SW 1271 (cell line): ENCODE measurements around the gene RHNO1.
A peak's percentile ranks its signal among the peaks of the same experiment; 100 is the strongest.

Experiments
- DNase-seq, 2 experiments: peaks; one replicate each; lab custom pipeline; 2025; lab: John Stamatoyannopoulos, UW

Gene RHNO1, protein sequence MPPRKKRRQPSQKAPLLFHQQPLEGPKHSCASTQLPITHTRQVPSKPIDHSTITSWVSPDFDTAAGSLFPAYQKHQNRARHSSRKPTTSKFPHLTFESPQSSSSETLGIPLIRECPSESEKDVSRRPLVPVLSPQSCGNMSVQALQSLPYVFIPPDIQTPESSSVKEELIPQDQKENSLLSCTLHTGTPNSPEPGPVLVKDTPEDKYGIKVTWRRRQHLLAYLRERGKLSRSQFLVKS

DNA sequence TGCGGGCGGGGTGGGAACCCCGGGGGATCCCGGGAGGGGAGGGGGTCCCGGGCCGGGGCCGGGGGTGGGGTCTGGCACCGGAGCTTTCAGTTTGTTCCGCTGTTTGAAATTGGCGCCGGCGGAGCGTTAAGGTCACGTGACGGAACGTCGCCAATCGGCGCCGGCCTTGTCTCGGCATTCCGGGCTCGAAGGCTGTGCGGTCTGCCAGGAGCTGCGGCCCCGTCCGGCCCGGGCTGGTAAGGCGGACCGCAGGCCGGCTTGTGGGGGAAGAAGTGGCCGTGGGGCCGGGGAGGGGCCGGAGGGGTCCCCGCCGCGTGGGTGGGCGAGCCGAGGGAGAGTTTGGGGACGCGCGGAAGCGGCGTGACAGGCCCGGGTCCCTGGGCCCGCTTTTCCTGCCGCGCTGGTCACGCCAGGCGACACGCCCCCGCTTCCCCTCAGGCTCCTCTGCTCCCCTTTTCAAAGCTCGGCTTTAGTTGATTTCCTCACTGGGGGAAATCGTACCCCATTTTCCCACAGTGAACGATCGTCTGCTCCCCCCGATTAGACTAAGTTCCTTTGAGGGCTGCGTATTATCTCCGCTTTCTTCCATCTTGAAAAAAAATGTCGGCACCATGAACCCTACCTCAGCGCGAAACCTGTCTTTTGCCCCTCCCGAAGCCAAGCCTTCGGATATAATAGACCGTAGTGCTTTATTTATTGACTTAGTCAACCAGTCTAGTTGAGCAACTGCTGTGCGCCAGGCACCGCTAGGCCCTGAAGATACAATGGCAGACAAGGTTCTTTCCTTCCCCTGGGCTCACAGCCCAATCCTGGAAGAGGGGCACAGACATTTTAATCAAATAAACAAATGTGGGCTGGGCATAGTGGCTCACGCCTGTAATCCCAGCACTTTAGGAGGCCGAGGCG lies at the start of gene RHNO1, which contains the start of gene FOXM1:
Gene RHNO1 (plus strand): TSS at position 177 of the 906 bp plus-strand sequence. CDS start 8,144 bp downstream, outside the sequence.
Gene FOXM1 (minus strand): TSS at position 128 of the 906 bp plus-strand sequence. CDS start 2,696 bp downstream, outside the sequence.
- peak; percentile 43 to 84 for DNase-seq

DNA sequence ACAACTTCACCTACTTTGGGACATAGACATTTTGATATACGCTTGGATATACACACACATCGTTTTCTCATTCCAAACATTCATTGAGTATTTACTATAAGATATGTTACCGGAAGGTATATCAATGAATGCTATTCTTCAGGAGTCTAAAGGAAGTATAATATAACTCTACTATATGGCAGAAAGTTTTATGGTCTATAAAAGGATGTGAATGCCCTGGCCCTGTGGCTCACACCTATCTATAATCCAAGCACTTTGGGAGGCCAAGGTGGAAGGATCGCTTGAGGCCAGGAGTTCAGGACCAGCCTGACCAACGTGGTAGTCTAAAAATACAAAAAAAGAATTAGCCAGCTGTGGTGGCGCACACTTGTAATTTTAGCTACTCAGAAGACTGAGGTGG lies 47.7 kb upstream of the RHNO1 start:
- no peak for DNase-seq

DNA sequence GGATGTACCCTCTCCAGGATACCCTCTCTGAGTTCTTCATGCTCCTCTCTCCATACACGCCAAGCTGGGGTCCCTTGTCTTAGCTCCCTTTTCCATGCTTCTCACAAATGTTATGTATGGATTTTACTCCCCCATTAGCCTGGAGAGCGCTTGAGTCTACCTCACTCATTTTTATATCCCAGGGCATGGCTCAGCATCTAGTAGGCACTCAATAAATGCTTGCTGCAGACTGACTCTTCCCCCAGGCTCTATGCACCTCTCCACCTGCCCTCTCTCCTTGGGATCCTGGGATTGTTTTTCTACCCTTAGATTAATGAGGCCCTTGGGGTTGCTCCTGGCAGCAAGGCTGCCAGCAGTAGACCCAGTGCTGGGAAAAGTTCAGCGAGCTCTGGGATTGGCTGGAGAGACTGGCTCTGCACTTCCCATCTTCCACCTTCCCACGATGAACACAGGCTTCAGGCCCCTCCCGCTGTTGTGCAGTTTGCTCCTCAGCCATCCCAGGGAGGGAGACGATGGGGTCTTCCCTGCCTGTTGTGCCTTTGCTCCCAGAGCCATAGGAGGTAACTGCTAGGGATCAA lies 44.4 kb upstream of the RHNO1 start:
- no peak for DNase-seq

DNA sequence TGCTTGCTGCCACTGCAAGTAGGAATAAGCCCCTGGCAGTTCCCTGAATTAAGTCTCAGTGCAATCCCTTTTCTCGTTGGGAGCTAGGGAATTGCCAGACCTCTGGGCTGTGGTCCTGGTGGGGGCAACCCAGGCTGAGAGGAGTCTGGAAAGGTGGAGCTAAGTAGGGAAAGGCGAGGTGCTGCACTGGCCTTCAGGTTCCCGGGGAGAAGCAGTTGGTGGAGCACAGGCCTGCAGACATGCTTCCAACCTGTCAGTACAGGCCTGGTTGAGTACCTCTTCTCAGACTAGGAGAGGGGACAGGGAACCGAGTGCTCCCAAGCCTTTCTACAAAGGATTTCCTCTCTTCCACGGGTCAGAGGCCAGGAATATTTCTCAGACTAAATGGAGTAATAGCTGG lies 43.7 kb upstream of the RHNO1 start:
- no peak for DNase-seq

DNA sequence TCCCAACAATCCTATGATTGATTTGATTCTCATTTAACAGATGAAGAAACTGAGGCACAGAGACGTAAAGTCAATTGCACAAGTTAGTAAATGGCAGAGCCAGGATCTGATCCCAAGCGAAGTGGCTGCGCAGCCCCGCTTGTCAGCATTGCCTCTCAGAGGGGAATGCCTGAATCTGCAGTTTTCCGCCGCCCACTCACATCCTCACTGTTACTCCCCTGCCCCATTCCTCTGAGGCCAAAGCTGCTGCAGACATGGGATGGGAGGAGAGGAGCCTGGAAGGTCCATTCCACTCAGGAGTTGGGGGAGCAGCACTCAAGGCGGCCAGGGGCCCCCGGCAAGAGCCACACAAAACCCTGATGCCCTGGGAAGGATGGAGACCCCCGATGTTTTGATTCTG lies 43.2 kb upstream of the RHNO1 start:
- DNase-seq, result no peak

DNA sequence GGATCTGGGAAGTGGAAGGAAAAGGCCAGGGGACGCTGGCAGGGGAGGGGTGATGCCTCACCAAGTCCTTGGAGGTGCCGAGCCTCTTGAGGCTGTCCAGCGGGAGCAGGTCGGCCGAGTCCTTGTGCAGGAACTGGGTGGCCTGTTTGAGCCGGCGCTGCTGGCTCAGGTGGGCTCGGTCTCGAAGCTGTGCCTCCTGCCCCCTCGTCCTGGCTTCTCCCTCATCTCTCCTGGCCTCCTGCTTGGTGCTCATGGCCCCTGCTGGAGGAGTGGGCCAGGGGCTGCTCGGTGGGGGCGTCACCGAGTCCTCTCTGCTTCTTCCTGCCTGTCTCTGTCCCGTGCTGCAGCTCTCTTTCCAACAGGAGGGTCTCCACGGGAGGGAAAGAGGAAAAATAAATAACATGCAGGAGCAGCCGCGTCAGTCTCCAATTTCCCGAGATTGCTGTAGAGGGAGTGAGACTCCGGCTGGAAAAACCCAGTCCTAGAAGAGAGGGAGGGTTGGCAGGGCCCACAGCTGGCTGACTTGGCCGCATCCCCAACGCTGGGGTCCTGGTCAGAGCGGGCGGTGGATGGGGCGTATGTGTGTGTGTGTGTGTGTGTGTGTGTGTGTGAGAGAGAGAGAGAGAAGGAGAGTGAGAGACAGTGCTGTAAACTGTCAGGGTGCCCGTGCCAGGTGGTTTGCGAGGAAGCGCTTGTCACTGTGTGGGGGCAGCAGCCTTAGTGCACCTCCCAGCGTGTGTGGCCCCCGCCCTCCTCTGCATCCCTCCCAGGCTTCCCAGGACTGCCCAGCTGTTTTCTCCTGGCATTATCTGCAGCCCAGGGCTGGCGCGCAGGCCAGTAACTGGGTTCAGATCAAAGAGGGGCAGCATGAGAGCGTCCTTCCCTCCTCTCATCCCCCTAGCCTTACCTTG lies 42.2 kb upstream of the RHNO1 start, which contains the start of gene NRIP2:
Gene NRIP2 (minus strand): TSS at position 455 of the 911 bp plus-strand sequence. CDS start 52 bp downstream, at position 403.
- DNase-seq, result no peak

DNA sequence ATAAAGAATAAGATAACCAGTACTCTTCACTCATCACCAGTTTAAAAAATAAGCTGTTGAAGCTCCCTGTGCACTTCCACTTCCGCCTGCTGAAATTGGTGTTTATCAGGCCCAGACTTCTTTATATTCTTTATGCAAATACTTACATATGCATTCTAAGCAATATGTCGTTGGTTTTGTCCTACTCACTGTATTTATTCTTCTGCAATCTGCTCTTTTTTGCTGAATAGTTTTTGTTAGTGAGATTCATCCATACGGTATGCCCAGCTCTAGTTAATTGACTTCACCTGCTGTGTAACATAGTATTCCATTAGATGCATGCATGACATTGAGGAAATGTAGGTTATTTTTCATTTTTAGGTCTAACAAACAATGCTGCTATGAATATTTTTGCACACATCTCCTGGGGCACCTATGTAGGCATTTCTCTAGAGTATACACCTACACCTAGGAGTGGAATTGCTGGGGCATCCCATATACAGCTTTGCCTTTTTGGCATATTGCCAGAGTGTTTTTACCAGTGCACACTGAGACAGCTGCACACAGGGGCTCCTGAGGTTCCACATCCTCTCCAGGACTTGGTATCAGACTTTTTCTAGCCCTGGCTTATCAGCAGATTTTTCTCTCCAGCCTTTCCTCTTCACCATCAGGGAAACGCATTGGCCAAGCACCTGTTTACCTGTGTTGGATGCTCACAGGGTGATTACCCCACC lies 41.2 kb upstream of the RHNO1 start:
- no peak for DNase-seq

DNA sequence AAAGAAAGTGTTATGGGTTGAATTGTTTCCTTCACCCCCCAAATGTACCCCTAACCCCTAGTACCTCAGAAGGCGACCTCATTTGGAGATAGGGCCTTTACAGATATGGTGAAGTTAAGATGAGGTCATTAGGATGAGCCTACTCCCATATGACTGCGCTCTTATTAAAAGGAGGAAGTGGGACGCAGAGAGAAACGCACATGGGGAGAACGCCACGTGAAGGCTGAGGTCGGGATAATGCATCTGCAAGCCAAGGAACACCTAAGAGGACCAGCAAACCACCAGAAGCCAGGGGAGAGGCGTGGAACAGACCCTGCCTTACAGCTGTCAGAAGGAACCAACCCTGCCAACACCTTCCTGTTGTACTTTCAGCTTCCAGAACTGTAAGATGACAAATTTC lies 40.4 kb upstream of the RHNO1 start:
- DNase-seq, result no peak

DNA sequence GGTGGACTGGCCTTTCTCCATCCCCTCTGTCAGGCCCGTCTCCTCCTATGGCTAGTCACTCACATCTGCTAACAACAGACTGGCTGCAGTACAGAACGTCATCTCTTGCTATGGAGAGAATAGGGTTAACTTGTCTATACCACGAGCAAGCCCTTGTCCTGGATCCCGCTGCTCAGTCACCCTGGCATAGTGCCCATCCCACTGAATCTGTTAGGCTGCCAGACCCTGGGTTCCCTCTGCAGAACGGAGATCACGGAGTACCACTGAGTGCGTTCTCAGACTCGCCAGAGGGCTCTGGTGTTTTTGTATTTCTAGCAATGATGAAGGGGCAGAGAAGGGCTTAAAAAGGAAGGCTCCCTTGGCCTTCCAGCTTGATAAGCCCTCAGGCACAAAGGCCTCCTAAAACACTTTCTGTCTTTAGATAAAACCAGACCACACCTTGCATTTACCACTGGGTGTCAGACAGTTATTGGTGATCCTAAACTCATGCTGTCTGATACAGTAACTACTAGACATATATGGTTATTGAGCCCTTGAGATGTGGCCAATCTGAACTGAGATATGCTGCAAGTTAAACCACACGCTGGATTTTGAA lies 35.9 kb upstream of the RHNO1 start:
- DNase-seq, result no peak

DNA sequence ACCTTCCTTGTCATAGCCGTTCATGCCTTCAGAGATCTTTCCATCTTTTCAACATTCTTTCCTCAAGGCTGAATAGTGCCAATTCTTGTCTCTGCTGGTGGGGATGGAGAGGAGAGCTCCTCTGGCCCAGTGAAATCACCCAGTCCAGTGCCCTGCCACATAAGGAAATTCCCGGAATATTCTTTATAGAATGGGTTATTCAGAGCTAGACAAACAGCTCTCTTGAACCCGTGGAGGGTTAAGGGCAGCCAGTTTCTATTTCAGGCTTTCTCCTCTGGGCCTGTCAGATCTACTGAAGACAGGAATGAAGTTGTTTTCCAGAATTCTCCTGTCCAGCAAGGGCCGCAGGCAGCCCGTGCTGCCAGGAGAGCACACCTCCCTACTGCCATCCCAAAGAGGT lies 34.1 kb upstream of the RHNO1 start:
- DNase-seq, result no peak

DNA sequence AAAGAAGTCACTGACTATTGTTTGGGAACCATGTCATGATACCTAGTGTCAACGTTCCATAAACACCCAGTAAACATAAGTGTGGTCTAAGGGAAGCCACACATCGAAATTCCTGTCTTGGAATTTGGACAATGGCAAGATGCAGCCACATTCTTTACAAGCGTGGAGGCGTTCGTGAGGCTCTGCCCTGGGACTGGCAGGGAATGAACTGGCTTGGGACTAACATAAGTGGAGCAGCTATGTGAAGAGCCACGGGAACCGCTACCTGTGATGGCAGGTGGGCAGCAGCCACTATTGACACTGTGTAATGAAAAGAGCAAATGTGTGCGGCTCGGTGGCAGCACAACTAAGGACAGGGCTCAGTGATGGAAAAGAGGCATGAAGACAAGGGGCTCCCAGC lies 32.2 kb upstream of the RHNO1 start:
- no peak for DNase-seq

DNA sequence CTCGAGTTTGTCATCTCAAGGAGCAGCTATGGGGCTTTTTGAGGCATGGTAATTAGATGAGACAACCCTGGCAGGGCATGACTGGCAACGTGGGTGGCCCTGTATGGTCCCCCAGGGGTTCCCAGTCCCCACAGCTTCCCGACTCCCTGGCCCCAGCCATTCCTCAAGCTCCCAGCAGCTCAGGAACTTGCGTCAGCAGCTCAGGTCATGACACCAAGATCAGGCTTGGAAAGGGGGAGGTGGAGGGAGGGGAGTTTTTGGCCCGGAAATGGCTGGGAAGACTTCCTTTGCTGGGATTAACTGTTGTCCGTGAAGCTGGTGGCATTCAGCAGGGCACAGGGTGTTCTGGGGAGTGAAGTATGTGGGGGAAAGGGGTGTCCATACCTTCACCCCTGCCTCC lies 31.7 kb upstream of the RHNO1 start:
- DNase-seq, result no peak

DNA sequence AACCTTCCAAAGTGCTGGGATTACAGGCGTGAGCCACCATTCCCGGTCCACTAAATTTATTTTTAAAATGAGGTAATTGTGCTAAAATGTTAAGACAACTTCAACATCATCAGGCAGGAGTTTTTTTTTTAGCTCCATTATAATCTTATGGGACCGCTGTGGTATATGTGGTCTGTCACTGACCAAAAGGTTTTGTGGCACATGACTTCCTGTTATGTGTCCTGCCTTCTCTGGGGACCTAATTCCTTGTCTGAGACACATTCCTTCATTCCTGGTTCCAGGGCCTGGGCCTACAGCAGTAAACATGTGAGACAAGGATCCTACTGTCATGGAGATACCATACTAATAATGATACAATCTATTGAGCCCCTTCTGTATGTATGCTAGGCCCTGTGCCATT lies 25.1 kb upstream of the RHNO1 start:
- no peak for DNase-seq

DNA sequence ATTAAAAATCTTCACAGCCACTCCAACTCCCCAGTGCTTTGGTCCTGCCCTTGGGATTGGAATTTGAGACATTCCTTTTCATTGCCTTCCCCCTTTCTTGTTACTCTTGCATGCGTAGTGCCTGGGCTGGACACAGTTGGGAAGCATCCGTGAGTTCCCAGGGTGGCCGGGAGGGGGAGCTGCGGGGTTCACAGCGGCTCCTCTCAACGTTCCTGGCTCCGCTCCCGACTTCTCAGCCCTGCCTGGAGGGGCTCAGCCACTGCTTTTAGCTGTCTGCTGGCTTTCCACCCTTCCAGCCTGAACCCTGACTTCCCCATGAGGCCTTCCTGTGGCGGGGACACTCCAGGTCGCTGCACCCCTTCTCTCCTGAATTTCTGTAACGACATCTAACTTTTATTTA lies 23.4 kb upstream of the RHNO1 start:
- DNase-seq, result peak in 1 of 2 experiments; percentile 47

DNA sequence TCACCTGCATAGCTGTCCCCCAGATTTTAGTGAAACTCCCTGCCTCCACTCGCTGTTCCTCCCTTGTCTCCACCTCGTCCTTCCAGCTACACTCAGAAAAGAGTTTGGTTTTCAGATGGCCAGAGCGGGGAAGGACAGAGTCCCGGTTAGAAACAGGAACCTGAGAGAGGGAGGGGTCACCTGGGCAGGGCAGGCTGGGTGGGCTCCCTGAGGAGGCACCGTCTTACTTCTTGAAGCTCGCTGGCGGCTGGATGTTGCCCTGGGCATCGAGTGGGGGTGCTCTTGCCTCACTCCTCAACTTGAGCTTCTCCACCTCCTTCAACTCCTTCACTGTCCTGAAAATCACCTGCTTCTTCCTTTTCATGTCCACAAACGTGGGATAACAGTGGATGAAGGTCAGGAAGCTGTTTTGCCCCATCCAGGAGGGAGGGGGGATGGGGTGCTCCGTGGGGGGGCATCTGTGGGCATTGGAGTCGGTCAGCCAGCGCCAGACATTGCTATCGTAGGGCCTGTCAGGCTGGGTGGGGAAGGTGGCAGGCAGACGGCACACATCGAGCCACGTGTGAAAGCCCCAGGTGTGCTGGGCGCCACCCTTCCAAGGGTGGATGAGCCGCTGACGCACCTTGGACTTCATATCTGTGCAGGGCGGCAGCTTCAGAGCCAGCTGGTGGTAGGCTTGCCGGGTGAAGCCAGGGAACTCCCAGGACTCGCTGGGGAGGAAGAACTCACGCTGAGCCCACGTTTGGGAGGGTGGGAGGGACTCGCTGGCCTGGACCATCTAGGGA lies 22.2 kb upstream of the RHNO1 start:
- DNase-seq, result no peak

DNA sequence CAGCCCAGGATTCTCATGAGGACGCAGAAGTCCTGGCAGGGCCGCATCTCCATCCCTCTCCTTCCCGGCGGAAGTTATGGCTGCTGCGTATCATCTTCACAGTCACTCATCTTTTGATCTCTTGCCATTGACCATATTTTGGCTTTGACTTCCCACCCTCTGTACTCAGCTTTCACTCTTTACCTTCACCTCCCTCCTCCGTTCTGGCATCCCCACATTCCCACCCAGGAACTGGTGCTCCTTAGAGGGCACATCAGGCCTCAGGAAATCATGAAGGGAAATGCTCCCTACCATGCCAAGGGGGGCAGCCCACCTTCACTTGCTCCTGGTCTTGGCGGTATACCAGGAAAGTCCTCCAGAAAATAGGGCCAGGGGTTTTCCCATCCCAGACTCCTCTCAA lies 21.5 kb upstream of the RHNO1 start:
- no peak for DNase-seq

DNA sequence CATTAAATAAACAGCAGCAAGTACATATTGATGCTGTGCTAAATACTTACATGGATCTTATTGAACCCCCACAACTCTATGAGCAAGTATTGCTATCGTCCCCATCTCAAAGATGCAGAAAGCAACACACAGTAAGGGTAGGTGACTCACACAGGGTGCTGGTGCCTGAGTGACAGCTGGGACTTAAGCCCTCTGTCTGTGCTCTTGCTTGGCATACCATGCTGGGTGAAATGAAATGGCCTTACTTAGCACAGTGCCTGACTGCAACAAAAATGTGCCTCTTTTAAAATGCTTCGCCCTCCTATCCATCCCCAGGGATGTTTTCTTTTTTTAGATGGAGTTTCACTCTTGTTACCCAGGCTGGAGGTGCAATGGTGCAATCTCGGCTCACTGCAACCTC lies 21.0 kb upstream of the RHNO1 start:
- no peak for DNase-seq

DNA sequence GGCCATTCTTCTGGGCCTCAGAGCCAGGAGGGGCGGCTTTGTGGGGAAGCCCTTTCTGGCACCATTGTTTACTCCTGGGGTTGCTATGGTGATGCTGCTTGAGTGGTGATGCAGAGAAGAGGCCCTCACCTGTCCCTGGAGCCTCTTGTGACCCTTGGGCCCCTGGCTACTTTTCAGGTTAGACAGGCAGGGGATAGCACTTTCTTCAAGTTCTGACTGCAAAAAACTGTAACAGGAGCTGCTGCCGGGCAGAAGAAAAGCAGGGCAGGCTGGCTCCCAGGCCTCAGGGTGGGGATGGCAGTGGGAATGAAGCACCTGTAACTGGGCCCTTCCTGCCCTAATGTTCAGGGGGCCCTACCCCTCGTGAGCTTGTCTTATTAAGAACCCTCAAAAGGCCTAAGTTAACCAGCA lies 20.0 kb upstream of the RHNO1 start, which contains the start of gene TEX52:
Gene TEX52 (minus strand): TSS at position 19 of the 411 bp plus-strand sequence. CDS start 13 bp downstream, at position 6.
- DNase-seq, result no peak

DNA sequence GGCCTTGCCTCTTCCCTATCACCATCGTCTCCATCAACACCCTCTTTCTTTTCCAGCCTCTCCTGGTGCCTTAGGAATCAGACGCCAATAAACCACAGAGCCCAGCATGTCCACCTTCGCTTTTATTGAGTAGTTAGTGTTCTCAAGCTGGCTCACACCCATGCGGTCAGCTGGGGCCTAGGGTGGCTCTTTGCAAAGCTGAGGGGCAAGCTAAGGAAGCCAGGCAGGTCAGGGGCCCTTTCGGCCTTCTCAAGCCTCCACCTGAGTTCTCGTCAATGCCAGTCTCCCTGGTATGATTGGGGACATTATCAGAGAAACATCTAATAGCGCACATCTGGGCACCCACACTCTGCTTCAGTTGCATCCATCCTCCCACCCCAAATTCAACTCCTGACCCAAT lies 19.4 kb upstream of the RHNO1 start:
- DNase-seq, result no peak

DNA sequence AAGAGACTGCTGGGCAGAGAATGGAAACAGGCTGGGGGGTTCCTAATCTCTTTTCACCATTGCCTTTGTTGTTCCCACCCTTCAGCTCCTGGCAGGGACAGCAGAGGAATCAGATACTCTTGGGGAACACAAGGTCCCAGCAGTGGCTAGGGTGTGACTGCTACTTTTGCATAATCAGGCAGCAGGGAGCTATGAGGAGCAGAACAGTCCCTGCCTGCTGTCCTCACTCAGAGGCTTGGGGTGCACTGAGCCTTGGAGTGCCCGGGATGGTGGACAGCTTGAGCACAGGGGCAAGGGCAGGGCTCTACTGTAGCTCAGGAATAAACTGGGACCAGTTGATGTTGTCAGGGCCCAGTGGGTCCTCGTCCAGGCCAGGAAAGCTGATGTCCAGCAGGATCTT lies 18.7 kb upstream of the RHNO1 start:
- DNase-seq, result no peak
